GM06990 (cell line): ENCODE measurements around the gene RAB40B.
A peak's percentile ranks its signal among the peaks of the same experiment; 100 is the strongest.

ENCODE experiments used
- DNase-seq: peaks from one replicate; pipeline ENCODE4 v3.0.0-alpha.2; 2011; ENCODE audit not compliant: insufficient read length; ENCODE audit errors: extremely low read depth
- H3K27me3 ChIP-seq: replicated peaks from 2 replicates; pipeline ENCODE4 v1.6.0; 2011; ENCODE audit warnings: low read length; ENCODE audit not compliant: control insufficient read depth, insufficient read depth
- H3K36me3 ChIP-seq: 2 replicates; pipeline ENCODE4 v1.5.1; 2011; ENCODE audit warnings: low read length; ENCODE audit not compliant: control insufficient read depth, insufficient read depth
- H3K4me3 ChIP-seq: replicated peaks from 2 replicates; pipeline ENCODE4 v1.5.1; 2011; ENCODE audit warnings: low read depth, mild to moderate bottlenecking, control low read depth, low read length
- TF ChIP-seq, protein P1 (sequence below): IDR thresholded peaks from 2 replicates; pipeline ENCODE4 v1.5.1; 2011; ENCODE audit warnings: low read length, control low read depth, mild to moderate bottlenecking, inconsistent platforms; ENCODE audit not compliant: insufficient read depth, poor library complexity, severe bottlenecking

Gene RAB40B

DNA sequence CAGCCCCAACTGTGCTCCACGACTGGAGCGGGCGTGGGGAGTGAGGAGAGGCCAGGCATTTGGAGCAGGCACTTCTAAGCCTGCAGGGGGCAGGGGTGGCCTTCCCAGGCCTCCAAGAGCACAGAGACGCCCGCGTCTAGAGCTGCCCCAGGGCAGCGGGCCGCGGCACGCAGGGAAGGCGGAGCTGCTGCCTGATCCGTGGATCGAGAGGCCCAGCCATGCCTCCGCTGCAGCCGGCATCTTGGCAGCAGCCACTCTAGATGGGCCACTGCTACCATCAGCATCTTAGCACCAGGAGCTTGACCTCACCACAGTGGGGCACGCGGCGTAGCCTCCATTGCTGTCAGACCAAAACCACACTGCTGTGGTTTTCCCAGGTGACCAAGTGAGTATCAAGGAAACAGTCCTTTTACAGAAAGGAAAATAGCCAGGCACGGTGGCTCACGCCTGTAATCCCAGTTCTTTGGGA lies 29.8 kb downstream of the RAB40B start:
- TF ChIP-seq, protein P1, sequence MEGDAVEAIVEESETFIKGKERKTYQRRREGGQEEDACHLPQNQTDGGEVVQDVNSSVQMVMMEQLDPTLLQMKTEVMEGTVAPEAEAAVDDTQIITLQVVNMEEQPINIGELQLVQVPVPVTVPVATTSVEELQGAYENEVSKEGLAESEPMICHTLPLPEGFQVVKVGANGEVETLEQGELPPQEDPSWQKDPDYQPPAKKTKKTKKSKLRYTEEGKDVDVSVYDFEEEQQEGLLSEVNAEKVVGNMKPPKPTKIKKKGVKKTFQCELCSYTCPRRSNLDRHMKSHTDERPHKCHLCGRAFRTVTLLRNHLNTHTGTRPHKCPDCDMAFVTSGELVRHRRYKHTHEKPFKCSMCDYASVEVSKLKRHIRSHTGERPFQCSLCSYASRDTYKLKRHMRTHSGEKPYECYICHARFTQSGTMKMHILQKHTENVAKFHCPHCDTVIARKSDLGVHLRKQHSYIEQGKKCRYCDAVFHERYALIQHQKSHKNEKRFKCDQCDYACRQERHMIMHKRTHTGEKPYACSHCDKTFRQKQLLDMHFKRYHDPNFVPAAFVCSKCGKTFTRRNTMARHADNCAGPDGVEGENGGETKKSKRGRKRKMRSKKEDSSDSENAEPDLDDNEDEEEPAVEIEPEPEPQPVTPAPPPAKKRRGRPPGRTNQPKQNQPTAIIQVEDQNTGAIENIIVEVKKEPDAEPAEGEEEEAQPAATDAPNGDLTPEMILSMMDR, result peak; percentile 77
- Histone ChIP-seq H3K36me3 (no peaks in the 10 kb centered on the region), H3K27me3 (no peaks in the 10 kb centered on the region), H3K4me3 (no peak overlapping the region)
- peak; percentile 51 for DNase-seq

DNA sequence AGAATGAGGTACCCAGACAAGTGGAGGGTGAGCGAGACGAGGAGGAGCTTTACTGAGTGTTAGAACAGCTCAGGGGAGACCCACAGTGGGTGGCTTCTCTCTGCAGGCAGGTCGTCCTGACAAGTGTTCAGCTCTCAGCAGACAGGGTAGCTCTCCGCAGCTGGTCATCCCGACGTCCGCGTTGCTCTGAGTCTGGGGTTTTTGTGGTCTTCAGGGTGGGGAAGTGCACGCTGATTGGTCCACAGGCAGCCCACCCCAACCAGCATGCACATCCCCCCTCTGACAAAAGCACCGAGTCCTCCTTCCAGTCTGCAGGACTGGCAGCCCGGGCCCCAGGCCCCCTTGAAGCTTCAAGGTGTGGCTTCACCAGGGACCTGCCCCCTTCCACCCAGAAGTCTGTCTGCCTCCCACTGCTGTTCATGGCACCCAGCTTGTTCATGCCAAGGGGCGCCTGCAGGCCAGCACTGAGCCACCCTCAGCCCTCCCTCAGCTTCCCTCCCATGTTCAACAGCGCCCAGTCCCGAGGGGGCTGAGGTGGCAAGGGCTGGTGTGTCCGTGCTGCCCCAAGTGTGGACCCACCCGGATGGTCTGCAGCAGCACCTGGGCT lies 30.4 kb downstream of the RAB40B start:
- no peaks in the 10 kb centered on the region for H3K27me3 ChIP-seq
- TF ChIP-seq, protein P1, result no peak
- no peaks in the 10 kb centered on the region for H3K36me3 ChIP-seq
- no peak for DNase-seq
- no peak overlapping the region for H3K4me3 ChIP-seq

DNA sequence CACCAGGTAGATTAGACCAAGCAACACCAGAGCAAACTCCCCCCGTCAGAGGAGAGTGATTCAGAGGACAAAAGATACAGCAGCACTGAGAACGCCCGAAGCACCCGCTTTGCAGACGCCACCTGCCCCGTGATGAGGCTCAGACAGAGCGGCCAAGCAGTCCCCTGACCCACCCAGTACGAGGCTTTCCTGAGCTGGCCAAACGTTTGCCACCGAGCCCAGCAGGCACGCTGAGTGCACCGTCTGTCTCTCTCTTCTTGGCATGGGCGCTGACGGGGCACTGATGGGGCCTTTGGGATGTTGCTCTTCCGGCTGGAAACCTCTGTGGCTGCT lies 30.9 kb downstream of the RAB40B start:
- no peaks in the 10 kb centered on the region for H3K27me3 ChIP-seq
- H3K4me3 ChIP-seq, result no peak overlapping the region
- no peaks in the 10 kb centered on the region for H3K36me3 ChIP-seq
- TF ChIP-seq, protein P1, result no peak
- no peak for DNase-seq

DNA sequence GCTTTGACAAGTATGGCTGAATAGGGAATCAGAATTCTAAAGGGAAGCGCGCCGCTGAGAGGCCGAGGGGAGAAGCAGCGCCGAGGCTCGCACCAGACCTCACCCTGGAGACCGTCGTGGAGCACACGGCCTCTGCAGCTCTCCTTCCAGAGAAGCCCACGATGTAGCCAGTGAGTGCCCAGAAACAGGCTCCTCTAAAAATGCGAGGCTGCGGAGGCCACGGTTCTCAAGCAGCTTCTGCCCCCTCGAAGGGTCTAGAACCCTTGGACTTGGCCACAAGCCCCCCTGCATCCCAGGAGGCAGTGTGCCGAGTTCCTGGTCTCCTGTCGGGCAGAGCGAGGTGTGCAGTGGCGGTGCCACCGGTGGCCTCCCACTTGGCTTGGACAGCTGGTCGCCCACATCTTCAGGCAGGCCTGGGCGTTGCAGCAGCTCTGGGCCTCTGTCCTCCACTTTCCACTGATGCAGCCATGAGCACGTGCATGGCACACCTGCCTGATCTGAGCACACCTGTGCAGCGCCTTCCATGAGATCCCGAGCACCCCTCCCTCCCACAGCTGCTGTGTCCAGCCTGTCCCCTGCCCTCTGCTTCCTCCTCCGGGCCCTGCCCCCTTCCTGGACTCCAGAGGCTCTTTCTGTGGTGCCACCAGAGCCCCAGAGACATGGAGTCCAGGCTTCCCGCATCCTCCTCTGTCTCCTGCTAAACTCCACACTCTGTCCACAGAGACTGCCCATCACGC lies 31.4 kb downstream of the RAB40B start:
- TF ChIP-seq, protein P1, result no peak
- no peak overlapping the region for H3K4me3 ChIP-seq

DNA sequence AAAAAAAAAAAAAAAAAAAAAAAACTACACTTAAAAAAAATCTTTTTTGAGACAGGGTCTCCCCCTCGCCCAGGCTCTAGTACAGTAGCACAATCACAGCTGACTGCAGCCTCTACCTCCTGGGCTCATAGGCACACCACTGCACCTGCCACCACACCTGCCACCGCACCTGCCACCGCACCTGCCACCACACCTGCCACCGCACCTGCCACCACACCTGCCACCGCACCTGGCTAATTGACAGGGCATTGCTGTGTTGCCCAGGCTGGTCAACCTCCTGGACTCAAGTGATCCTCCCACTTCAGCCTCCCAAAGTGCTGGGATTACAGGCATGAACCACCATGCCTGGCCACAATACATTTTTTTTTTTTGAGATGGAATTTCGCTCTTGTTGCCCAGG lies 32.6 kb downstream of the RAB40B start:
- no peak for DNase-seq
- Histone ChIP-seq H3K36me3 (no peaks in the 10 kb centered on the region), H3K27me3 (no peaks in the 10 kb centered on the region), H3K4me3 (no peak overlapping the region)
- TF ChIP-seq, protein P1, result no peak

More for the DNA sequence above, 31.4 kb downstream of the RAB40B start:
- no peaks in the 10 kb centered on the region for H3K36me3 ChIP-seq
- DNase-seq, result no peak
- no peaks in the 10 kb centered on the region for H3K27me3 ChIP-seq
